Measurements from ENCODE around the gene PADI1.

- no peak for TF ChIP-seq POLR2A (IDR thresholded peaks at IDR 0.05)
- TF ChIP-seq, protein P1, sequence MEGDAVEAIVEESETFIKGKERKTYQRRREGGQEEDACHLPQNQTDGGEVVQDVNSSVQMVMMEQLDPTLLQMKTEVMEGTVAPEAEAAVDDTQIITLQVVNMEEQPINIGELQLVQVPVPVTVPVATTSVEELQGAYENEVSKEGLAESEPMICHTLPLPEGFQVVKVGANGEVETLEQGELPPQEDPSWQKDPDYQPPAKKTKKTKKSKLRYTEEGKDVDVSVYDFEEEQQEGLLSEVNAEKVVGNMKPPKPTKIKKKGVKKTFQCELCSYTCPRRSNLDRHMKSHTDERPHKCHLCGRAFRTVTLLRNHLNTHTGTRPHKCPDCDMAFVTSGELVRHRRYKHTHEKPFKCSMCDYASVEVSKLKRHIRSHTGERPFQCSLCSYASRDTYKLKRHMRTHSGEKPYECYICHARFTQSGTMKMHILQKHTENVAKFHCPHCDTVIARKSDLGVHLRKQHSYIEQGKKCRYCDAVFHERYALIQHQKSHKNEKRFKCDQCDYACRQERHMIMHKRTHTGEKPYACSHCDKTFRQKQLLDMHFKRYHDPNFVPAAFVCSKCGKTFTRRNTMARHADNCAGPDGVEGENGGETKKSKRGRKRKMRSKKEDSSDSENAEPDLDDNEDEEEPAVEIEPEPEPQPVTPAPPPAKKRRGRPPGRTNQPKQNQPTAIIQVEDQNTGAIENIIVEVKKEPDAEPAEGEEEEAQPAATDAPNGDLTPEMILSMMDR (IDR thresholded peaks at IDR 0.05): no peak
Observed at GRCh38 chr1:17163371-17163770, 41.6 kb upstream of the PADI1 start.
